NK-92 (cell line): ENCODE results near the gene RYR3.

Experiments
- DNase-seq: peaks from one replicate; lab custom pipeline; 2025; ENCODE audit not compliant: unreplicated experiment; lab: John Stamatoyannopoulos, UW

Gene RYR3

DNA sequence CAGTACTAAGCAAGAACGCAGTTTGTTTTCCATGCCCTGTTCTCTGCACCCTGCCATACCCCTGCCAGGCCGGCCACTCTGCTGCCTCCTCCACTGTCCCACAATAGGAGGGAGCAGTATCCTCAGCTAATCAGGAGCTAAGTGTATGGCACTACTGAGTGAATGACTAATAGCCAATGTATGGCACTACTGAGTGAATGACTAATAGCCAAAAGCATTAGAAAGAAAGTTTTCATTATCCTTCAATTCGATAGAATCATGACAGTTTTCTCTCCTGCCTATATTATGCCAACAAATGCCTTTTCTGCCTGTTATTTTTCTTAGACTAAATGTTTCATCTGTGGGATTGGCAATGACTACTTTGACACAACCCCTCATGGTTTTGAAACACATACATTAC is 550.0 kb downstream of the RYR3 start:
- no peak for DNase-seq

DNA sequence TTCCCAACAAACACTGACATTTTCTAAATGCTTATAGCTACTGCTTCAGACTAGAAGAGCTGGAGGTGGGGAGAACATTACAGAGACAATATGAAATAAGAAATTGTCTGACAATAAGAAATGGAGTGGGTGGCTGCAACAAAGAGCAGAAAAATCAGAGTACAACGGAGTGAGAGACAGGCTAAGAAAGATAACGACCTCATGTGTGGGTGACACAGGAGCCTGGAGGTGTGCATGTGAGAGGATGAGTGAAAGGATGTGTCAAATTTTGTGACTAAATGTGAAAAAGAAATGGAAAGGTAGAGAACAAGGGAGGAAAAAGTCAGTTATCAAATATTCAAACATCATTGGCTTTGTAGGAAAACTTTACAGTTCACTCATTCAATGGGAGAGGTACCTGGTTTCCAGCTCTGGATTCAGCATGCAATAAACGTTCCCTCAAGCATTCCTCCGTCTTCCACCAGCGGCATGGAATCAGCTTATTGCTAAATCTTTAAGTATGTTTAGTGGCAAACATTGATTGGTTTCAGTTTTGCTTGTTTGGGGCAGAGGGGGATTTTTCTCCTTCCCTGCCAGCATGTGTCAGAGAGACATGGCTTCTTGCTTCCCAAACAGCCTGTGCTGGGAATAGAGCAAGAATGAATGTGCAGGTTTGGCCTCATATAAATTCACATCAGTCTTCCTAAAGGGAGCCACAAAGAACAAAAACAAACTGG is 553.8 kb downstream of the RYR3 start:
- no peak for DNase-seq

DNA sequence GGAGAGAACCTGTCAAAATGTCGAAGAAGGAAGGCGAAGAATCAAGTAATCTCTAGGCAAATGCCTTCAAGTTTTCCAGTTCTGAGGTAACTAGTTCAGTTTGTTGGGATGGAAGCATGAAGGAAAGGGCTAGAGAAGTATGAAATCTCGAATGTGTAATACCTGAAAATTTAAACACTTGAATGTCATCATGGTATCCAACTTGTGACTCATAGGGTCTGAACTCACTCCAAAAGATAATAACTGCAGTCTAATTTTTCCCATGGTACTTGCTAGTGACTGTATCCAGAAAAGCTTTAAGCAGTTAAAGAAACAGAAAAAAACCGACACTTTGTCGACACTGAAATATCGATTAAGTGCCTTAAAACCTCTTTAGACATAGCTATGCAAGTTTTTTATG is 554.6 kb downstream of the RYR3 start:
- DNase-seq: no peak

DNA sequence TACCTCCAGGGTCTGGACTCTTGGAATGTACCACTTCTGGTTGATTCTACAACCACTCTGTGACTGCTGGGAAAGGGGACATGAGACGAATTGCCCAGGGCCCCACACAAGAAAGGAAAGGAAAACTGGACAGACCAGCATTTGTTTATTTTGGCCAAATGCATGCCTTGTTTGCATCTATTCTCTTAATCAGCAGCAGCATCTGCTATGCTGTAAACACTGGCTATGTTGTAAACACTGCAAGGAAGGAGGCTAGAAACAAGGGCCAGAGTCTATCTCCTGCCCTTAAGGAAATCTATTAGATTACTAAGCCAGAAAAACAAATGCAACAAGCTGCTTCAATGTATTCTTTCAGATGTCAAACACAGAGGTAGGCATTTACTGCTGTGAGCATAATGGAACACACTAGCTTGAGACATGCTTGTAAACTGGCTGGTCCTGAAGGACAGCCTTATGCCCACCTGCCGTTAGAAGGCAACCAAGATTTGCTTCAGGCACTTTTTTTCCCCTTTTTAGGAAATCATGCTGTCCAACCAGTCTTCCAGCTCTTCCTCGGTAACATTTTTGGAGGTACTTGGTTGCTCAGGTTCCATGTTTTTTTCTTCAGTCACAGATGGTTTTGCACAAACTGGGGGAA is 555.5 kb downstream of the RYR3 start:
- no peak for DNase-seq

DNA sequence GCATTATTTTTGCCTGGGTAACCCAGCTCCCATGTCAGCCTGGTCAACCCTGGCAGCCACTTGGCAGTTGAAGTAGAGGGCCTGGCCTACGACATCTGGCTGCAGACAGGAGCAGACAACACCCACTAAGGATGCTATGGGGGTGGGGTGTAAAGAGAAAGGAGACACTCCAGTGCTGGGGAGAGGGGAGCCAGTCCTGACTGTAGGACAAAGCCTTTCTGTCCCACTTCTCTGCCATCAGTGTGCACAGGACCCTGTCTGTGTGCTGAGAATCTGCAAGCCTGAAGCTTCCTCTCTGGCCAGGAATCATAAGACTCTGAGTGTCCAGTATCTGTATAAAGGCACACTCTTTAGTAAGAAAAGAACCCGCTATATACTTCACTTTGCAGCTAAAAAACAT is 561.2 kb downstream of the RYR3 start:
- no peak for DNase-seq

DNA sequence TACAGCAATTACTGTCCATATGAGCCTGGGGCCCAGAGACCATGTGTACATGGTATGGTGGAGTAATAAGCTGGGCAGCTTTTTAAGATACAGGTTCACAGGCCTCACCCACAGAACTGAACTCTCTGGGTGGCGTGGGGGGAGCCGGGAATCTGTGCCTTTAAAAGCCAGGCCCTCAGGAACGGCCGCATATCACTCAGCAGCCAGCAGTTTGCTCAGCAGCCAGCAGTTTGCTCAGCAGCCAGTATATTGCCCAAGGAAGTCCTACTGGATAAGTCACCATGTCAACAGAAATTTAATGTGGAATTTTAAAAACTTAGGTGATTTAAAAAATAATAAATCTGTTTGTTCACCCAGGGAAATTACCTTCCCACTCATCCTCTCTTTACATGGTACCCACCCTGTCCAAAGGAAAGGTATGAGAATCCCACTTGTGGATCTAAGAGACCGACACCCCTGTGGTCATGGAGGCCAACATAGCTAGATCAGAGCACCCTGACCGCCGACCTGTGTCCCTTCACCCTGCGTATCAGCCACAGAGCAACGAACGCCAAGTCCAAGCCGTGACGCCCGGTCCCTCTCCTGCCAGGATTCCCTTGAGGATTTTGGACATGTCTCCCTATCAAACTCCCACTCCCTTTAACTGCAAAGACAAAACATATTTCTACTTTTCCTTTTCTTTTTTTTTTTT is 561.8 kb downstream of the RYR3 start:
- DNase-seq: no peak

DNA sequence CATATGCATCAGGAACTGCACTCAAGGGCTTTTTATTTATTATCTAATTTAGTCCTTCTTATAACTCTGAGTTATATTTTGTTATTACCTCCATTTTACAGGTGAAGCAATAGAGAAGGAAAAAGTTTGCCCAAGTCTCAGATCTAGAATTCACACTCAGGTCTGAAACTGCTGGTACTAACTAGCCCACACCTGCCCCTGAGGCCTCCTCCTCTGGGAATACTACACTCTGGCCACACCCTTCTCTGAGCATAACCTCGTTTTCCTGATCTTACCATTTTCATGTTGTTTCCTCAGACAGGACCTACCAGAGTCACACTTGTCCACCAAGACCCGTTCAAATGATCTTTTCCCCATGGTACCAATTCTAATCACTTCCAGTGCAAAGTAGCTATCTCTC is 563.4 kb downstream of the RYR3 start:
- no peak for DNase-seq

DNA sequence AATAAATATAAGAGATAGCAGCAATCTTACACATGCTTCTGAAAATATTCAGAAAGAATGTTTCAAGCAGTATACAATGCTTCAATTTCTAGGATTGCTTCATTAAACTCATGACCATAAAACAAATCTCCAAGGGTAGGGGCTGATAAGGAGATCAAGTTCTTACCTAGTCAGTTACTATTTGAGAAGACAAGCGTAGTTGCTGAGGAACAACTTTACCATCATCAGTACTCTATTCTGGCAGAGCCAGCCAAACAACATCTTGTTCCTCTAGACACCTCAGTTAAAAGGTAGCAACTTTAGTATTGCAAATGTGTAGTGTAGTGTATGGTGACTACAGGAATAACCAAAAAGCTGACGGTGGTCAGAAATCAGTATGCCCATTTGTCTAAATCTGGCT is 572.2 kb downstream of the RYR3 start:
- DNase-seq: no peak

DNA sequence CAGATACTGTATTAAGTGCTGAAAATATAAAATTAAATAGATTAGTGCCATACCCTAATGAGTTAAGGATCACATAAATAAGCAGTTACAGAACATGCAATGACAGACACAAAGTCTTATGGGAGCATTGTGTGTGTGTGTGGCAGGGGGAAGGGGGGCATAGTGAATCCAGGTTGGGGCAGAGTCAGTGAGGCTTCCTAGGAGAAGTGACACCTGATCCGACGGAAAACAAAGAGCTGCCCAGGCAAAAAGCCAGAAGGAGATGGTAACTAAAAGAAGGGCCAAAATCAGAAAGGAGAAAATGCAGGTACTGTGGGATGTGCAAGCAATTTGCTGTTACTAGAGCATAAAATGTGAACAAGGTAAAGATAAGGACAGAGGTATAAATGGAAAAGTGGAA is 577.4 kb downstream of the RYR3 start:
- no peak for DNase-seq

DNA sequence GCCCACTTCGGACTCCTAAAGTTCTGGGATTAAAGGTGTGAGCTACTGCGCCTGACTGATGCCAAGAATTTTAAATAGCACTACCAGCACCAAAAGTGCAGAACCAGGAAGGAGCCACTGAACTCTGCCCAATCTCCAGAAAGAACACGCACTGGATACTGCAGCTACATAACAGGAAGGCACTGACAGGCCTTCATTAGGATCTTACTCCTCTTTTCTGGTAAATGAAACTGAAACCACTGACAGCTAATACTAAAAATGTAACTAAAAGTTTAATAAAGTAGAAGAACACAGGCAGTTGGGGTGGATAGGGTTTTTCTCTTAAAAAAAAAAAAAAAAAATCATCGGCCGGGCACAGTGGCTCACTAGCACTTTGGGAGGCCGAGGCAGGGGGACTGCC is 583.4 kb downstream of the RYR3 start:
- no peak for DNase-seq

DNA sequence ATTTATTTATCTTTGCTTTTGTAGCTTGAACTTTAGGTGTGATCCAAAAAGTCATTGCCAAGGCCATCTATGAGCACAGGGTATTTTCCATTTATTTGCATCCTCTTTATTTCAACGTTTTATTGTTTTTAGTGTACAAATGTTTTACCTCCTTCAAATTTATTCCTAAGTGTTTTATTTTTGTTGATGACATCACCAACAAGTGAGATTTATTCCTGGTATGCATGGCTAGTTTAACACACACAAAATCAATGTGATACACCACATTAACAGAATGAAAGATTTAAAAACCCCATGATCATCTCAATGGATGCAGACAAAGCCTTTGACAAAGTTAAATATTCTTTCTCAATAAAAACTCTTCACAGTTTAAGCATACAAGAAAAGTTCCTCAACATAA is 591.3 kb downstream of the RYR3 start:
- DNase-seq: no peak

DNA sequence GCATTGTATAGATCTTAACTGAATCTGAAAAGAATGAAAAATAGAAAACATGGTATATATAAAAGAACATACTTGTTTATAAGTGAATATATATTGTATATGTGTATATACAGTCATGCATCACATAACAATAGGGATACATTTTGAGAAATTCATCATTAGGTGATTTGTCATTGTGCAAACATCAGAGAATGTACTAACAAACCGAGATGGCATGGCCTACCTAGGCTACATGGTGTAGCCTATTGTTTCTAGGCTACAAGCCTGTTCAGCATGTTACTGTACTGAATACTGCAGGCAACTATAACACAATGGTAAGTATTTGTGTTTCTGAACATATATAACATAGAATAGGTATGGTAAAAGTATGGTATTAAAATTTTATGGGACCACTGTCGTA is 592.9 kb downstream of the RYR3 start:
- DNase-seq: no peak

DNA sequence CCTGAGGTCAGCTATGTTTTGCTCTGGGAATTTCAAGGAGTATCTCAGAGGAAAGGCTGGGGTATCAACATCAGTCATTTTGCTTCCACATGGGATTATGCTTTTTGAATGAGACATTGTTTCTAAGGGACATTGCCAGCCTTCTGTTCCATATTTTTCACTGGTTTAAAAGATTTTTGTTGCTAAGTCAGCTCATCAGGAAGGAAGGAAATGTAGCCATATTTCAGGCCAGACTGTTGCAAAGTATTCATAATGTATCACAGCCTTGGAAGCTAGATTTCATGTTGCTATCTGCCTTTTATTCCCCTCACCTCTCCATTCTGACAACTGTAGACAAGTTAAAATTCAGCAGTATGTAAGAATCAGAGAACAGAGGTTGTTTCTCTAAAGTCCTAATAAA is 596.6 kb downstream of the RYR3 start:
- DNase-seq: no peak

DNA sequence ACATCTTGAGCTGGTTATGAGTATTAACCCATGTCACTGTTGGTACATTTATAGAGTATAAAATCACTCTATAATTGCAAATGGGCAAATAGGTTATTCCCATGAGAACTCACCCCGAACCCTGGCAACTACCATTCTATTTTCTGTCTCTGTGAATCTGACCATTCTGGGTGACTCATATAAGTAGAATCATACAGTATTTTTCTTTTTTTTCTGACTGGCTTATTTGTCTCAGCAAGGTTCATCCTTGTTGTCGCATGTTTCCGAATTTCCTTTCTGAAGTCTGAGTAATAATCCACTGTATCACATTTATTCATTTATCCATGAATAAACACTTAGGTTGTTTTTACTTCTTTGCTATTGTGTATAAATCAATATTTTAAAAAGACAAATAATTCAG is 597.6 kb downstream of the RYR3 start:
- DNase-seq: no peak

DNA sequence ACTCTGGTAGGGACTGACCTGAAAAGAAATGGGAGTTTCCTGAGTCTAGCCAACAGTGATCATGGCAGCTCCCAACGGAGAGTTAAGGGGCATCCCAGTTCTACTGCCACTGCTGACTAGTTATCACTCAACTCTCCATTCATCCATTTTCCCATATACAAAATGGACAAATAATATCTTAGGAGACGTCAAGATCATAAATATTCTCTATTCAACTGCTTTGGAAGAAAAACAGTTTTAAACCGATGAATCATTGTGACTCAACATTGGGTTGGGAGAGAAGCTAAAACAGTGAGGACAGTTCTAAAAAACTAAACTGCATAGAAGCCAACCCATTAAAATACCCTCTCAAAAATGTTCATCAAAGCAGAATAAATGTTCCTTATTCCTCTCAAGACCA is 600.0 kb downstream of the RYR3 start:
- no peak for DNase-seq

DNA sequence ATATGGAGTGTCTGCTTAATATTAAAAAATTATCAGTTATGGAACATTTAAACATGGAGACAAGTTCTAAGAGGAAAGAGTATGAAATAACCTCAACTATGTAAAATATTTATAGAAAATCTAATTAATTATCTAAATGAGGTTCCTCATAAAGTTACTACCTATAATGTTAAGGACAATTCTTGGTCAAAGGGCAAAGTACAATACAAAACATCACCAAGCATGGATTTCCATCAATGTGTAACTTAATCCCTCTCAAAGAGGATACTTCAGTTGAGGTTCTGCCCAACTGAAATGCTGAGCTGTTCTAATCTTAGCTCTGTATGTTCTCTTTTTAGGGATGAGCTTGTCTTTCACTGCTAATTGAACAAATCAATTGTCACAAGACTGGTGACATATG is 601.6 kb downstream of the RYR3 start:
- no peak for DNase-seq

DNA sequence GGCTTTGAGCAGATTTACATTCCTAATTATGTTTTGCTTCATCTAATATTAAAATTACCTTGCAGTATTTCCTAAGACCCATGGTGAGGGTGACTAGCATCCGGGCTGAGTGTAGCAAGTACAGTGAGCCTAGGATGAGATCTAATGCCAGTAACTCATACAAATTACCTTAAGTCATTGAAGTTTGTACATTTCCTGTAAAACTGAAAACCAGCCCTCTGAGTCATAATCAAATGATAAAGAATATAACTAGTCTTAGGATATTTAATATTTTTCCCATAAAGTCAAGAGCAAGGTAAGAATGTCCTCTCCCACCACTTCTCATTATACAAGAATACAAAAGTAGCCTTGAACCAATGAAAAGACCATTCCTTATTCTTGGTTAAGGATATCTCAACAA is 602.7 kb downstream of the RYR3 start:
- DNase-seq: no peak
